HepG2 (cell line): ENCODE data around the gene ERF. TPM values are rescaled to one million over a fixed set of nuclear protein-coding genes. Genes with fewer than 3 reads are reported as not detected.

Source experiments
- ATAC-seq: fragments of 200-7000 bp; cut with Tn5 transposase; 3 replicates; pipeline ENCODE4 v1.9.1; 2020; ENCODE audit warnings: mild to moderate bottlenecking, moderate library complexity
- BruUV-seq: library from RNA; stranded (reverse); fragments of 400-500 nt; replicated peaks from 2 replicates; lab custom pipeline; 2021; lab: Mats Ljungman, UMichigan
- CTCF ChIA-PET: fragments of 300-600 bp; formaldehyde crosslinking; extraction: SDS; loops from one replicate; lab custom pipeline; 2021; ENCODE audit warnings: low total read pairs, inconsistent platforms, low intra/inter-chr PET ratio; lab: Yijun Ruan, JAX
- POLR2A ChIA-PET: fragments of 350-600 bp; sonication (Branson Sonifier 250); formaldehyde crosslinking; loops from one replicate; lab custom pipeline; 2020; ENCODE audit warnings: antibody characterized with exemption, inconsistent platforms; lab: Yijun Ruan, JAX
- DNase-seq: peaks from one replicate; pipeline ENCODE4 v3.0.0-alpha.2; 2015; ENCODE audit warnings: low spot score
- FAIRE-seq: peaks from 3 replicates; lab custom pipeline; 2011; peaks lifted over from hg19 to GRCh38; lab: Jason Lieb, UNC
- H2AFZ ChIP-seq: one replicate; pipeline ENCODE4 v1.6.1; 2011; ENCODE audit warnings: low read length, inconsistent platforms
- H3K27ac ChIP-seq: fragments of 300-600 bp; 3 replicates; pipeline ENCODE4 v1.8.0; 2011; ENCODE audit warnings: mixed run types, mild to moderate bottlenecking, mixed read lengths, low read length, inconsistent platforms; ENCODE audit not compliant: insufficient read depth; ENCODE audit errors: extremely low read length
- H3K27me3 ChIP-seq, 2 experiments: fragments of 200-600 bp in 1 of 2; 2 replicates in 1 of 2; 3 replicates in 1 of 2; pipeline versions ENCODE4 v1.6.0 to v1.8.0; 2011; ENCODE audit warnings: low read length in 2 of 2, mild to moderate bottlenecking in 2 of 2, moderate library complexity in 2 of 2, inconsistent platforms in 1 of 2; ENCODE audit not compliant: insufficient read depth in 2 of 2, control insufficient read depth in 1 of 2
- H3K36me3 ChIP-seq, 2 experiments: fragments of 200-600 bp in 1 of 2; replicated peaks in 1 of 2; 2 replicates in 1 of 2; 3 replicates in 1 of 2; pipeline versions ENCODE4 v1.5.1 to v1.8.0; 2011; ENCODE audit warnings: low read length in 2 of 2, inconsistent platforms in 1 of 2; ENCODE audit not compliant: insufficient read depth in 2 of 2, control insufficient read depth in 1 of 2
- H3K4me1 ChIP-seq: 2 replicates; pipeline ENCODE4 v1.5.1; 2012; ENCODE audit warnings: low read length, inconsistent platforms; ENCODE audit not compliant: insufficient read depth
- H3K4me2 ChIP-seq: 2 replicates; pipeline ENCODE4 v1.6.0; 2011; ENCODE audit warnings: low read depth, low read length, inconsistent platforms
- H3K4me3 ChIP-seq, 3 experiments: fragments of 200-600 bp in 1 of 3; sonication (generic), shearing (Covaris generic) in 1 of 3; replicated peaks in 1 of 3; 2 replicates each; pipeline ENCODE4 v1.5.1; 2011 to 2016; ENCODE audit warnings: low read length in 3 of 3, inconsistent platforms in 2 of 3, low read depth in 2 of 3, mild to moderate bottlenecking in 2 of 3, control low read depth in 1 of 3, mixed read lengths in 1 of 3; ENCODE audit not compliant: insufficient read depth in 1 of 3
- H3K79me2 ChIP-seq: one replicate; pipeline ENCODE4 v1.6.1; 2011; ENCODE audit warnings: low read length, inconsistent platforms; ENCODE audit not compliant: insufficient read depth
- H3K9ac ChIP-seq: 2 replicates; pipeline ENCODE4 v1.6.0; 2011; ENCODE audit warnings: mild to moderate bottlenecking, low read depth, low read length, inconsistent platforms; ENCODE audit not compliant: insufficient read depth
- H3K9me3 ChIP-seq: 2 replicates; pipeline ENCODE4 v1.5.1; 2012; ENCODE audit warnings: mild to moderate bottlenecking, low read length
- H4K20me1 ChIP-seq: 2 replicates; pipeline ENCODE4 v1.6.0; 2011; ENCODE audit warnings: inconsistent platforms, mild to moderate bottlenecking, low read length, moderate library complexity; ENCODE audit not compliant: insufficient read depth
- ARNT2 ChIP-seq: sonication (generic); formaldehyde crosslinking; IDR thresholded peaks from 2 replicates; pipeline ENCODE4 v1.8.0; 2022; ENCODE audit warnings: mild to moderate bottlenecking, low read depth, missing genetic modification reagents, moderate library complexity
- CC2D1A ChIP-seq: sonication (generic); formaldehyde crosslinking; IDR thresholded peaks from 2 replicates; pipeline ENCODE4 v1.8.1; 2023; ENCODE audit warnings: mild to moderate bottlenecking, missing genetic modification reagents
- CCAR2 ChIP-seq: fragments of 200-400 bp; formaldehyde crosslinking; optimal IDR thresholded peaks from 2 replicates; pipeline ENCODE3; 2018; ENCODE audit warnings: low read depth, mild to moderate bottlenecking, low read length, moderate library complexity
- CHD2 ChIP-seq: IDR thresholded peaks from 2 replicates; pipeline ENCODE4 v1.6.1; 2011; ENCODE audit warnings: low read depth, low read length, improper control_type of control experiment
- DMAP1 ChIP-seq: IDR thresholded peaks from 2 replicates; pipeline ENCODE4 v1.6.1; 2016
- NR0B2 ChIP-seq: sonication (generic); formaldehyde crosslinking; IDR thresholded peaks from 2 replicates; pipeline ENCODE4 v1.4.0; 2020; ENCODE audit warnings: mild to moderate bottlenecking, missing genetic modification reagents
- SAP130 ChIP-seq: IDR thresholded peaks from 2 replicates; pipeline ENCODE4 v1.6.1; 2016; ENCODE audit warnings: low read depth
- SKIL ChIP-seq: sonication (generic); formaldehyde crosslinking; IDR thresholded peaks from 2 replicates; pipeline ENCODE4 v1.8.0; 2022; ENCODE audit warnings: missing genetic modification reagents, mild to moderate bottlenecking, moderate library complexity, borderline replicate concordance
- SOX5 ChIP-seq: IDR thresholded peaks from 2 replicates; pipeline ENCODE4 v1.6.1; 2016; ENCODE audit warnings: borderline replicate concordance
- ZBTB39 ChIP-seq: sonication (generic); formaldehyde crosslinking; IDR thresholded peaks from 2 replicates; pipeline ENCODE4 v1.5.0; 2020; ENCODE audit warnings: missing genetic modification reagents
- ZNF335 ChIP-seq: sonication (generic); formaldehyde crosslinking; IDR thresholded peaks from 2 replicates; pipeline ENCODE4 v1.4.0; 2020; ENCODE audit warnings: missing genetic modification reagents
- ZNF567 ChIP-seq: sonication (generic); formaldehyde crosslinking; IDR thresholded peaks from 2 replicates; pipeline ENCODE4 v1.8.1; 2023; ENCODE audit warnings: mild to moderate bottlenecking, missing genetic modification reagents, borderline replicate concordance
- ZNF607 ChIP-seq: sonication (generic); formaldehyde crosslinking; IDR thresholded peaks from 2 replicates; pipeline ENCODE4 v1.5.1; 2020; ENCODE audit warnings: missing genetic modification reagents, mild to moderate bottlenecking, borderline replicate concordance
- ZNF772 ChIP-seq: sonication (generic); formaldehyde crosslinking; IDR thresholded peaks from 2 replicates; pipeline ENCODE4 v1.5.0; 2020; ENCODE audit warnings: mild to moderate bottlenecking, missing genetic modification reagents
- ZNF790 ChIP-seq: sonication (generic); formaldehyde crosslinking; IDR thresholded peaks from 2 replicates; pipeline ENCODE4 v1.8.0; 2022; ENCODE audit warnings: missing genetic modification reagents, mild to moderate bottlenecking, borderline replicate concordance
- WGBS: methylation state at CpG from one replicate; pipeline ENCODE4 v1.1.6; 2017; ENCODE audit warnings: low lambda C conversion rate; 5-methylcytosine and 5-hydroxymethylcytosine counted together
- in situ Hi-C: cut with HindIII; loops from 2 replicates; pipeline ENCODE4 v1.10.0; 2017; ENCODE audit warnings: low pct_unique_long_range_greater_than_20kb; ENCODE audit not compliant: extremely low pct_ligation_motif_present
- intact Hi-C: fragments of 100-400 bp; cut with micrococcal nuclease; formaldehyde crosslinking; loops from one replicate; pipeline ENCODE4 v1.10.0; 2022; ENCODE audit not compliant: unreplicated experiment
- polyA plus RNA-seq, 8 experiments: library from polyadenylated mRNA; depleted of rRNA in 3 of 8; stranded (reverse) in 7 of 8; unstranded in 1 of 8; fragments of >200 nt; fragmentation: Illumina TruSeq in 4 of 8; extraction: Trizol in 4 of 8; gene quantifications; 2 replicates each; pipeline versions ENCODE4 v1.2.1 to v1.2.3, GENCODE V29; 2011 to 2016; ENCODE audit warnings: low read depth in 4 of 8, missing spikeins in 1 of 8, mixed read lengths in 1 of 8; ENCODE audit not compliant: insufficient read depth in 1 of 8
- total RNA-seq, 5 experiments: library from RNA; depleted of rRNA; stranded (reverse); fragments of >200 nt; fragmentation: Illumina TruSeq; extraction: Trizol; gene quantifications; 2 replicates each; pipeline ENCODE4 v1.2.3, GENCODE V29; 2016; ENCODE audit warnings: low read depth in 1 of 5

The ERF gene
- total and polyA plus RNA-seq, 2 of the 13 experiments (the other 11 are each of a cell fraction or from before 2014, with no cell fraction given) = 67.1 to 69.9 TPM

GRCh38 chr19:42255766-42256745 lies 1.1 kb upstream of the ERF start (continued):
- TF ChIP-seq CC2D1A (CRISPR knock-in tag) = no peak
- no peak for TF ChIP-seq NR0B2 (CRISPR knock-in tag)

- POLR2A ChIA-PET = interaction anchor here (0.6 to 1.5 kb wide), 5 partner anchors 10 to 41 kb away, joined by 3 to 8 read pairs (median 5); partner anchors contain the start of gene GSK3A
- TF ChIP-seq ZNF790 (CRISPR knock-in tag) = no peak
- peak; percentile 12; the same call in 1 of the 2 replicates for TF ChIP-seq SOX5 (CRISPR knock-in tag)
- TF ChIP-seq ARNT2 (CRISPR knock-in tag) = 0 out of 2 replicates have a peak, but pooled peaks have one; percentile 48
- no peak for TF ChIP-seq ZBTB39 (CRISPR knock-in tag)
- TF ChIP-seq SKIL = peak; percentile 53; the same call in 1 of the 2 replicates
- TF ChIP-seq ZNF567 (CRISPR knock-in tag) = no peak
- no peak for TF ChIP-seq ZNF335 (CRISPR knock-in tag)
- peak; percentile 39; the same call in 1 of the 2 replicates for TF ChIP-seq CHD2
- TF ChIP-seq DMAP1 (CRISPR knock-in tag) = peak; percentile 61; the same call in 1 of the 2 replicates
- no peak for TF ChIP-seq ZNF607 (CRISPR knock-in tag)
- TF ChIP-seq CCAR2 = no peak
- TF ChIP-seq SAP130 (CRISPR knock-in tag) = peak; percentile 64
- TF ChIP-seq ZNF772 = no peak
Measured at GRCh38 chr19:42254089-42254849, 659 bp downstream of the ERF start.

More at GRCh38 chr19:42254089-42254849, 659 bp downstream of the ERF start:
- Histone ChIP-seq H3K4me3 (peak overlapping the region; percentile 95 to 99 (median 99)), H3K27me3 (no peaks in the 10 kb centered on the region; a peak in 1 of 5 replicates), H3K4me1 (peaks cover 65% of the 10 kb centered on the region), H3K9ac (peak overlapping the region; percentile 100), H4K20me1 (peaks cover 37% of the 10 kb centered on the region), H3K9me3 (no peaks in the 10 kb centered on the region), H3K27ac (peak overlapping the region; percentile 100), H3K79me2 (peaks cover 43% of the 10 kb centered on the region), H2AFZ (no peak overlapping the region), H3K4me2 (peak overlapping the region; percentile 46), H3K36me3 (peaks cover 4 to 24% of the 10 kb centered on the region in 2 experiments; a peak in 3 of 5 replicates)
- FAIRE-seq (no peak), DNase-seq (peak; percentile 76), ATAC-seq (peak; percentile 60)
- in situ Hi-C loops (loop anchor here (5.0 kb wide), 1 partner anchor 33 kb away; no protein-coding TSS in a partner anchor), intact Hi-C loops (no loop called here)
- WGBS = under 1% methylated on average over 34 of the region's 70 CpGs
- TSS peak; percentile 80 for BruUV-seq
- CTCF ChIA-PET = no interaction called here
